Stimulated activated CD4-positive, alpha-beta T cell treated with anti-CD3 and anti-CD28 coated beads, Interleukin-1b, Interleukin-23, amount 100 ng/mL, for 24 hours (primary cell): ENCODE data around the gene PRKG2.

Experiments used
- DNase-seq, 4 experiments: peaks; one replicate each; pipeline ENCODE4 v3.0.0-alpha.2; 2020; ENCODE audit warnings: low read depth in 4 of 4, low spot score in 1 of 4

The PRKG2 gene

DNA sequence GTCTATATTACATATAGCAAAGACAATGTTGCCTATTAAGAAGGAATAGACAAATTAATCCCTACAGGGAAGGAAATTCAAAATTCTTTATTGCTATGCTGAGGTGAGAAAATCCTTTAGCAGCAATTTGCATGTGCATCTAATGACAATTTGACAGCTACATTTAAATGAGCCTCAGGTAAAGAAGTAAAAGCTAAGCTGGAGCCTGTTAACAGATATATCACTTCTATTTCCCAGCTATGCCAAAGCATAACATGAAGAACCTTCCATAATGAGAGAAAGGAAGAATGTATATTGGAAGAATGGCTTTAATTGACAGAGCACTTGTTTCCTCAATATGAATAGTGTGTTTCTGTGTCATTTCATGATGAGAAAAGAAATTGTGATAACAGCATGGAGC lies 112.9 kb downstream of the PRKG2 start:
- no peak for DNase-seq

- no peak for DNase-seq
Observed at GRCh38 chr4:81096566-81096965, 118.5 kb downstream of the PRKG2 start.

DNA sequence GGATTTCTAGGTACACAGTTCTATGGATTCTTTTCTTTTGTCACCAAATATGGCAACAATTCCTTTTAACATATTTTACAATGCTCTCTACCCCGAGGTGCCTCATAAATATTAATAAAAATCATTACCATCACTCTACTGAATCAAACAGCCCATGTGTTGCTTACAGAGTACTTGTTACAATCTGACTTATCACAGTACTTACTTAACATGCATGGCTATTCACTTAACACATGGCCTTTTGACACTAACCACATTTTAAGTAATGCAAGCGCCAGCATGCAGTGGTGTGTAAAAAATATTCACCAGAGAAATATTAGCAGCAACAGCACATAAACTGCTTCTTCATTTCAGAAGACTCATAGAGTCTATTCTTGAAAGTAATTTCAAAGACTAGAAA lies 119.6 kb downstream of the PRKG2 start:
- no peak for DNase-seq

GRCh38 chr4:81093720-81094401 lies 121.2 kb downstream of the PRKG2 start:
- DNase-seq = no peak

GRCh38 chr4:81085979-81086378 lies 129.0 kb downstream of the PRKG2 start:
- DNase-seq = no peak

- DNase-seq = no peak
Observed at GRCh38 chr4:81085291-81085690, 129.7 kb downstream of the PRKG2 start.

DNA sequence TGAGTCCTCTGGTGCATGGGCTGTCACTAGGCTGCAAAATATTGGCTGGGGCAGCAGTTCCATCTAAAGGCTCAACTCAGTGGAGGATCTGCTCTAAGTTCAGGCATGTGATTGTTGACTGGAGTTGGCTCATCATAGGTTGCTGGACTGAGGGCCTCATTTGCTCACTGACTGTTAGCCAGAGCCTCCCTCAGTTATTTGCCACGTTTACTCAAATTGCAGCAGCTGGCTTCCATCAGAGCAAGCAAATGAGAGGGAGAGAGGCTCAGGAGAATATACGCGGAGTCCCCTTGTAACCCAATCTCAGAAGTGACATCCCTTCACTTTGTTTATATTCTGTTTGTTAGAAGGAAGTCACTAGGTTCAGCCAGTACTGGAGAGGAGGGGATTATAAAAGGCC lies 130.4 kb downstream of the PRKG2 start:
- no peak for DNase-seq

DNA sequence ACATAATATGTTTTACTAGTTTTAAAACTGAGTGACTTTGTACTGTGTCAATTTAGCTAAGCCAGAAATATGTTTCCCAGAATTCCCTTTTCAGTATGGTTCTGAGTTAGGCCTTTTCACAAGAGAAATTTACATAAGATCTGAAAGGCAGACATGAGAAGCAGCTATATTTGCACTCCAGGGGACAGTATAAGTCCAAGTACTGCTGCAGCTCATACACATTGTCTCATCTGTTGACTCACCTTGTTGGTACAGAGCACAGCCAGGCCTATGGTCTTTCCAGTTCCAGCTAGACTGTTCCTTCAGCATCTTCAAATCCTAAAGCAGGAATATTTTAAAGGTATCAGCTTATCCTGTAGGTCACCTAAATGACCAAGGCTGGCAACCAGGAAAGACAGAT lies 131.0 kb downstream of the PRKG2 start:
- no peak for DNase-seq

DNA sequence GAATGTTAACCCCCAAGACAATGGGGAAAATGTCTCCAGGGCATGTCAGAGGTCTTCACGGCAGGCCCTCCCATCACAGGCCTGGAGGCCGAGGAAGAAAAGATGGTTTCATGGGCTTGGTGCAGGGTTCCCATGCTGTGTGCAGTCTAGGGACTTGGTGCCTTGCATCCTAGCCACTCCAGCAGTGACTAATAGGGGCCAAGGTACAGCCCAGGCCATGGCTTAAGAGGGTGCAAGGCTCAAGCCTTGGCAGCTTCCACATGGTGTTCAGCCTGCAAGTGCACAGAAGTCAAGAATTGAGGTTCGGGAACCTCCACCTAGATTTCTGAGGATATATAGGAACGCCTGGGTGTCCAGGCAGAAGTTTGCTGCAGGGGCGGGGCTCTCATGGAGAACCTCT lies 133.9 kb downstream of the PRKG2 start:
- no peak for DNase-seq

GRCh38 chr4:81071013-81071412 lies 144.0 kb downstream of the PRKG2 start:
- no peak for DNase-seq

DNA sequence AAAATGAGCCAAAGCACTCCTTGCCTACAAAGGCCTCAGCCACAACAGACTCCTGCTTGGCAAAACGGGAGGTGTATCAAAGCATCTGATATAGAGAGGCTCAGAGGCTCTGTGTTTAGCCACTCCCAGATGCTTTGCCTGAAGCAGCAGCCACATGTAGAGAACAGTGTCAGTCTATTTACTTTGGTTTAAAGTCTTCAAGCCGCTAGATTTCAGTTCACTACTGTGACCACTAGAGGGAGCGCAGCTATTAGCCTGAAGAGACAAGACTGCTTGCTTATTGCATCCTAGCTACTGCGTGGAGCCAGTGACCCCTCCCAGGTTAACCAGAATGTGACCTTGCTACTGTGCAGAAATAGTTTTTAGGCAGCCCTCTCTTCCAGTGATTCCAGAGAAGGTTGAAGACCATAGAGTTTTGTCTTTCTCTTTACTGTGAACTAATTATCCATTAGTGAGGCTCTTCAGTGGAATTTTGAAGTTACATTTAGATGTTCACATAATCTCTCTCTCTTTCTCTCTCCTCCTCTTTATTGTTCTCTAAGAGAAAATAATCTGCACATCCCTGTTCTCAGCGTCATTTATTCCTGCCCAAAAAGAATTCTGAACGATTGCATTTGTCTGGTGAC lies 145.2 kb downstream of the PRKG2 start:
- DNase-seq = peak; percentile 10 to 34 (median 24)

- no peak for DNase-seq
Observed at GRCh38 chr4:81065446-81065845, 149.6 kb downstream of the PRKG2 start.

DNA sequence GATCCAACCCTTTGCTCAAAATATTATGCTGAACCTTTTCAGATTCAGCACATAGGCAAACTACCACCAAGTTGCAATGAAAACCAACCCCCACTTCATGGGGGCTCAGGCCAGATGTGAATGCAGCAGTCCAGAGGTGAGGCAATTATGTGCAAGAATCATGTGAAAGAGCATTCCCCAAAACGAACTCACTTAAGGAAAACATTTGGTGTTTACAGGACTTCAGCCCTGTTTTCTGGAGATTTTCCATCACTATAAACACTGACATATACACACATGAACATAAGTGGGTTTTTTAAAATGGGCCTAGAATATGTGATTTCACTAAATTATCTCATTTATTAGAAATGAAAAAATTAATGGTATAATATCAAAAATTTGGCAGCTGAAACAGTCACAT lies 153.0 kb downstream of the PRKG2 start:
- no peak for DNase-seq

- DNase-seq = no peak
Observed at GRCh38 chr4:81061344-81061730, 153.7 kb downstream of the PRKG2 start.

GRCh38 chr4:81060587-81061343 lies 154.3 kb downstream of the PRKG2 start:
- DNase-seq = no peak

DNA sequence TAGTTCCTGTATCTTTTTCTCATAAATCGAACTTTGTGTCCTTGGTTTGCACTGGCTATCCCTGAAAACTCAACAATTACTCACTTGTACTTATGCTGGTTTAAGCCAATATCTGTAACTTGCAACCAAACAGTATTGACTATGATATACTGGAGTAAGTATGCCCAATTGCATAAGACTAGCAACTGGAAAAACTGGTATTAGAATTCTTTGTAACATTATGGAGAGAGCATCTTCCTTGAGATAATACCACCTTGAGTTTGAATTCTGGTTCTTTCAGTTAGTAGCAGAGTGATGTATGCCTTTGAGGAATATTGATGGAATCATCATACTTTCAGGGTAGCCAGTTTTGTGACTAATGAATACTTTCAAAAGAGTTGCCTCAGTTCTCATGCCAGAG lies 156.4 kb downstream of the PRKG2 start:
- no peak for DNase-seq

DNA sequence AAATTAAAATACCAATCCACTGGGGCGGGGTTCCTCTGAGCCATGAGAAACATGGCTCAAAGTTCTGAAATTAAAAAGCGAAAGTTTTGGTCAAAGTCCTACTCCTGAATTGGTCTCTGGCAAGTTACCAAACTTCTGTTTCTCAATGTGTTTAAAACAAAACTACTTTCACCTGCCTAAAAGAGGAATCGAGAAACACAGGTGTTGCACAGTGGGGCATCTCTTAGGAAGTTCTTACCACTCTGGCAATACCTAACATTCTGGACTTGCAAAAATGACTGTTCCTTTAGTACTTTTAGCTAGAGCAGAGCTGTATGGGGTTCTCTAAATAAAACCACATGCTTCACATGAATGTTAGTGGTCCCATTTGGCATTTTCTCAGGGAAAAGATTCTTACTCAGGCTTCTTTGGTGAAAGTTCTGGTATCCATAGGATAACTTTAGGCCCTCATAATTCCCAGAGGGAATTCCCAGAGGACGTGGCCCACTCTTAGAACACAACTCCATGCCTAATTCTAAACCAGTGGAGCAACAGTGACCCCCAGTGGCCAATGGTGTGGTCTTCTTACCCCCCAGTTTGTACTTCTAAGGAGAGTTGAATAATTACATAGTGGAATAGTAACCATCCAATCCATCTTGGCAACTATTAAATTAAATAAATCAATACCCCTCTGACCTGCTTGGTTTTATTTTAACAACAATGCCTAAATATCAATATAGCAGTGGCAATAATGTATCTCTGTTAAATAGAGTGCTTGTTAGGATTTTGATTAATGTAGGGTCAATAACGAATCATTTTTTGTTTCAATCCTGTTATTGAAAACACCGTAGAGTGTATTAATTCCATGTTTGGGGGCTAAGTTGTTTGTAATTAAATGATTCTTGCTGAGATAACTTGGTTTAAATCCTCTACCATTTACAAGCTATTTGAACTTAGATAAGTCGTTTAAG lies 162.6 kb downstream of the PRKG2 start:
- peak in 3 of 4 experiments; percentile 13 to 35 (median 25) for DNase-seq

- DNase-seq = no peak
Observed at GRCh38 chr4:81049907-81050306, 165.1 kb downstream of the PRKG2 start.

DNA sequence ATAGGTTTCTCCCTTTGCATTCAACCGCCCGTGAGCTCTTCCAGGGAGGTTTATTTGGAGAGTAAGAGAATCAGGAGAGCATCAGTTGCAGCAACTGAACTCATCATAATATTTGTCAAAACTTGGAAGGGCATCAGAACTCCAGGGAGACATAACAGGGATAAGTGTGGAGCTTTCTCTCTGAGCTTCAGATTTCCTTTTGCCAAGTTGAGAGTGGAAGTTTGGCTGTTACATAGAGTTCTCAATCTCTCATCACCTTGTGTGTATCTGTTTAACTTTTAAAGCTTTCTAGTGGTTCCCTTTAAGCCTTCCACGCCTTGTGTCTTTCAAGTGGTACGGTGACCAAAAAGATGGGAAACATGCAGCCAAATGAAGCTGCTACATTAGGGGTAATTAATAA lies 165.7 kb downstream of the PRKG2 start:
- DNase-seq = no peak

- no peak for DNase-seq
Observed at GRCh38 chr4:81042578-81043365, 172.2 kb downstream of the PRKG2 start.
